Ovary (tissue), 9 donors: Measurements from ENCODE around the gene CEP76. TPM values are rescaled to one million over a fixed set of nuclear protein-coding genes. Genes with fewer than 3 reads are reported as not detected.
A peak's percentile ranks its signal among the peaks of the same experiment; 100 is the strongest.

Experiments
- DNase-seq, 5 donors: peaks; one replicate each; pipeline ENCODE4 v3.0.0-alpha.2; 2019 to 2020
- H3K27ac ChIP-seq, 2 donors: fragments of 200-600 bp; one replicate each; pipeline versions ENCODE4 v1.5.1 to v1.8.0; 2019 to 2022
- H3K27me3 ChIP-seq: fragments of 200-600 bp; one replicate; pipeline ENCODE4 v1.8.0; 2022
- H3K36me3 ChIP-seq: fragments of 200-600 bp; sonication (generic); one replicate; pipeline ENCODE4 v1.5.1; 2019
- H3K4me1 ChIP-seq: one replicate; pipeline ENCODE4 v1.8.1; 2013; ENCODE audit warnings: mild to moderate bottlenecking, moderate library complexity; ENCODE audit not compliant: insufficient read depth
- H3K4me3 ChIP-seq: fragments of 200-600 bp; sonication (generic); one replicate; pipeline ENCODE4 v1.5.1; 2017
- H3K9me3 ChIP-seq, 2 donors: fragments of 200-600 bp in 1 of 2; sonication (generic) in 1 of 2; one replicate each; pipeline versions ENCODE4 v1.5.1 to v1.8.1; 2013 to 2019; ENCODE audit warnings: mild to moderate bottlenecking in 1 of 2, moderate library complexity in 1 of 2
- CTCF ChIP-seq, 3 donors: fragments of 450-650 bp in 2 of 3; fragments of 200-600 bp in 1 of 3; IDR thresholded peaks; one replicate each; pipeline versions ENCODE4 v1.5.1 to v1.8.0; 2016 to 2022; ENCODE audit warnings: antibody characterized with exemption in 3 of 3, mild to moderate bottlenecking in 1 of 3
- EP300 ChIP-seq: sonication (generic); formaldehyde crosslinking; IDR thresholded peaks from one replicate; pipeline ENCODE4 v1.6.1; 2017; ENCODE audit warnings: antibody characterized with exemption
- POLR2A ChIP-seq: fragments of 450-650 bp; IDR thresholded peaks from one replicate; pipeline ENCODE4 v1.6.1; 2017; ENCODE audit warnings: antibody characterized with exemption, mild to moderate bottlenecking, moderate library complexity
- WGBS, 3 donors: extraction: QIAGEN DNeasy Blood & Tissue Kit in 1 of 3; methylation state at CpG; one replicate each; pipeline versions ENCODE4 v1.1.5 to v1.1.7; 2013 to 2017; 5-methylcytosine and 5-hydroxymethylcytosine counted together
- intact Hi-C, 4 donors: fragments of 100-400 bp; cut with DNase I; formaldehyde crosslinking; loops; one replicate each; pipeline versions ENCODE4 v1.11.0 to v1.15.1; 2022 to 2023
- polyA plus RNA-seq, 2 donors: library from polyadenylated mRNA; stranded (reverse); fragments of 200-250 nt in 1 of 2; fragments of 350-450 nt in 1 of 2; fragmentation: Illumina TruSeq in 1 of 2; extraction: RNeasy Lipid Tissue Mini Kit (QIAGEN cat#74804) in 1 of 2; gene quantifications; one replicate each; pipeline ENCODE4 v1.2.3, GENCODE V29; 2013 to 2014
- total RNA-seq, 7 donors: library from RNA; depleted of rRNA in 2 of 7; stranded (reverse); fragments of >200 nt in 2 of 7; fragmentation: NEBNext Ultra II Directional in 3 of 7; extraction: Animal tissue kit (Norgen Biotek cat#: 25700) in 3 of 7; gene quantifications; one replicate each; pipeline versions ENCODE4 v1.1.0 to v1.2.4, GENCODE V29; 2016 to 2023
- donor health status: DM: no; HTN: no; CAD: no; lungs with moderate emphysema.
- donor health status: DM: no; HTN: no; CAD: no.
- donor health status: Bipolar disorder and iron deficiency.
- donor health status: DM: yes; HTN: yes; CAD: no.
- donor health status: DM: no; HTN: no; CAD: no.
- donor health status: DM: yes; HTN: yes; CAD: no.

CEP76 gene
- total and polyA plus RNA-seq, 9 donors: 4.8 to 8.3 (median 5.9) TPM

DNA sequence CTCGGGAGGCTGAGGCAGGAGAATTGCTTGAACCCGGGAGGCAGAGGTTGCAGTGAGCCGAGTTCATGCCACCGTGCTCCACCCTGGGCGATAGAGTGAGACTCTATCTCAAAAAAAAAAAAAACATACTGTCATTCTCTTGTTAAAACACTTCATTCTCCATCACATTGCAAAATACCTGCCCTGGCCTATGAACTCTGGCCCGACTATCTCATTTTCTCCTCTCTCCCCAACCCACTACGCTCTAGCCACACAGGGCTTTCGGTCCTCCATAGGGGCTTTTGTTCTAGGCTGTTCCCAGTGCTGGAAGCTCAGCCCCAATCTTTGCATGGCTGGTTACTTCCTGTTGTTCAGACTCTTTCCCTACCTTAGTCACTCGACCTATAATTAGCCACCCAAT, 10.3 kb downstream of the CEP76 start:
- H3K27ac ChIP-seq: no peak overlapping the region
- 86 to 98% (median 94%) methylated on average over 9 of the region's 9 CpGs for WGBS, 3 donors
- TF ChIP-seq EP300 (no peak), POLR2A (no peak), CTCF (IDR thresholded peaks at IDR 0.05) (no peak)
- no peaks in the 10 kb centered on the region for H3K27me3 ChIP-seq
- no peak for DNase-seq
- no peaks in the 10 kb centered on the region for H3K9me3 ChIP-seq
- no peak overlapping the region for H3K4me3 ChIP-seq
- no peaks in the 10 kb centered on the region for H3K36me3 ChIP-seq
- intact Hi-C loops: no loop called here
- no peaks in the 10 kb centered on the region for H3K4me1 ChIP-seq

DNA sequence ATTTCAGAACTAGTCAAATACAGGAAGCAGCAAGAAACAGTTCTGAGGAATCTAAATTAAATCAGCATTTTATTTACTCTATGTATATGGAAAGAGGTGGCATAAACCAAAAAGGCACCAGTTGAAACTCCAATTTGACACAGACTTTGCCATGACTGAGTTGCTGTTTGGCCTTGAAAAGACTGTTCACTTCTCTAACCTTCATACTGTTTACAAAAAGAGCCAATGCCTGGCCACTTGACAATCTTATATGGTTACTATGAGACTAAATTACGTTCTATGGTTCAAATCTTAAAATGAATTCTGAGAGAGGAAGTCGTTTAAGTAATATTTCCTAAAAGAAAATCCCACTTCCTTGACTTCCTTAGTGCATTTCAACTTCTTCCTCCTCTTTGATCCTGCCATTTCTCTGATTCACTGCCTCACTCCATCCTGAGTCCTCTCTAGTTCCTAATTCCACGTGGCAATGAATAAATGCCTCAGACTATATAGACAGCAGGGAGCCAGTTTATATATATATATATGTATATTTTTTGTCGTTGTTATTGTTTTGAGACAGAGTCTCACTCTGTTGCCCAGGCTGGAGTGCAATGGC, 13.2 kb downstream of the CEP76 start:
- no peak for DNase-seq
- Histone ChIP-seq H3K9me3 (no peaks in the 10 kb centered on the region), H3K4me3 (no peak overlapping the region), H3K27me3 (no peaks in the 10 kb centered on the region), H3K4me1 (no peaks in the 10 kb centered on the region), H3K27ac (no peak overlapping the region), H3K36me3 (no peaks in the 10 kb centered on the region)
- TF ChIP-seq POLR2A (no peak), EP300 (no peak), CTCF (IDR thresholded peaks at IDR 0.05) (no peak)
- intact Hi-C loops: no loop called here
- WGBS, 3 donors: 50 to 74% (median 57%) methylated on average over 4 of the region's 4 CpGs

DNA sequence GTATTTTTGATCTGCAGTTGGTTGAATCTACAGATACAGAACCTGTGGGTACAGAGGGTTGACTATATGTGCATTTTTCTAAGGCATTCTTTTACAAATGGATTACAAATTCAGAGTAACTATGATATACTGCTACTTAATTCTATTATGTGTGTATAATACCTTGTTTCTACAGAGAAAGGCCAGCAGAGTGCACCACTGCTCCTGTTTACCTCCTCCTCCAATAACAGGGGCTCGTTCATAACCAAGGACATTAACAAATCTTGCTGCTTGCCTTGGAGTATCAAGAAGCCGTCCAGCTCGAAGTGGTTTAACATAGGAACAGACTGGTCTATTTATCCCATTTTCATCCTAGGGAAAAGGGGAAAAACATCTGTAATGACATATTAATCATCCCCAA, 16.4 kb downstream of the CEP76 start:
- Histone ChIP-seq H3K36me3 (no peaks in the 10 kb centered on the region), H3K27me3 (no peaks in the 10 kb centered on the region), H3K4me3 (no peak overlapping the region), H3K9me3 (no peaks in the 10 kb centered on the region), H3K4me1 (no peaks in the 10 kb centered on the region), H3K27ac (no peak overlapping the region)
- DNase-seq: no peak
- TF ChIP-seq CTCF (IDR thresholded peaks at IDR 0.05) (no peak), POLR2A (no peak), EP300 (no peak)
- WGBS, 3 donors: 24 to 46% (median 28%) methylated on average over 3 of the region's 3 CpGs
- intact Hi-C loops: no loop called here

GRCh38 chr18:12679183-12679786, 23.2 kb downstream of the CEP76 start:
- 5 to 17% (median 9%) methylated on average over 8 of the region's 8 CpGs for WGBS, 3 donors
- peak; percentile 55 to 70 (median 61) for DNase-seq
- H3K27me3 ChIP-seq: no peaks in the 10 kb centered on the region
- peak overlapping the region in 1 of 2 donors; percentile 20 for H3K27ac ChIP-seq
- no peaks in the 10 kb centered on the region for H3K9me3 ChIP-seq
- no peaks in the 10 kb centered on the region for H3K36me3 ChIP-seq
- H3K4me1 ChIP-seq: no peaks in the 10 kb centered on the region
- peak overlapping the region; percentile 4 for H3K4me3 ChIP-seq
- no peak for TF ChIP-seq CTCF (IDR thresholded peaks at IDR 0.05)
- no peak for TF ChIP-seq EP300
- no peak for TF ChIP-seq POLR2A
- intact Hi-C loops: no loop called here
